GM12892 (cell line): ENCODE data around the gene ABCC2.

Experiments used
- POLR2A ChIP-seq: IDR thresholded peaks from 2 replicates; pipeline ENCODE4 v1.6.1; 2011; ENCODE audit warnings: low read depth, low read length, control low read depth
- POLR2AphosphoS5 ChIP-seq: IDR thresholded peaks from 2 replicates; pipeline ENCODE4 v1.6.1; 2011; ENCODE audit warnings: low read depth, low read length, control low read depth
- TAF1 ChIP-seq: IDR thresholded peaks from 2 replicates; pipeline ENCODE4 v1.6.1; 2011; ENCODE audit warnings: low read depth, mild to moderate bottlenecking, control low read depth, low read length, borderline replicate concordance

- TF ChIP-seq POLR2AphosphoS5, result no peak
- no peak for TF ChIP-seq POLR2A
- no peak for TF ChIP-seq TAF1
Measured at GRCh38 chr10:99883523-99883922, 101.1 kb downstream of the ABCC2 start.
